H1 (cell line): ENCODE results near the gene DEGS2. TPM values are rescaled to one million over a fixed set of nuclear protein-coding genes. Genes with fewer than 3 reads are reported as not detected.
A peak's percentile ranks its signal among the peaks of the same experiment; 100 is the strongest.

Experiments
- CTCF ChIA-PET: fragments of 300-600 bp; sonication (Branson Sonifier 250); formaldehyde crosslinking; loops from one replicate; lab custom pipeline; 2021; ENCODE audit not compliant: partially characterized antibody; lab: Charles Lee
- POLR2A ChIA-PET: fragments of 300-600 bp; sonication (Branson Sonifier 250); formaldehyde crosslinking; loops from one replicate; lab custom pipeline; 2021; ENCODE audit warnings: inconsistent platforms; ENCODE audit not compliant: partially characterized antibody; lab: Charles Lee
- DNase-seq, 2 experiments: peaks; one replicate each; pipeline versions ENCODE4 v3.0.0 to v3.0.0-alpha.2; 2010 to 2022; ENCODE audit warnings: low spot score in 2 of 2, low read depth in 1 of 2, mixed read lengths in 1 of 2
- FAIRE-seq: peaks from 2 replicates; lab custom pipeline; 2011; peaks lifted over from hg19 to GRCh38; lab: Jason Lieb, UNC
- H2AFZ ChIP-seq: 2 replicates; pipeline ENCODE4 v1.8.1; 2012; ENCODE audit warnings: low read length, inconsistent platforms
- H2AK5ac ChIP-seq: 2 replicates; pipeline ENCODE4 v1.6.1; 2013; ENCODE audit warnings: low read depth, low read length
- H2BK120ac ChIP-seq: replicated peaks from 2 replicates; pipeline ENCODE3; 2013; ENCODE audit warnings: low read depth, low read length, inconsistent platforms
- H2BK12ac ChIP-seq: 2 replicates; pipeline ENCODE4 v1.6.1; 2013; ENCODE audit warnings: low read depth, low read length
- H2BK15ac ChIP-seq: 2 replicates; pipeline ENCODE4 v1.6.1; 2013; ENCODE audit warnings: low read length
- H2BK20ac ChIP-seq: 2 replicates; pipeline ENCODE4 v1.6.1; 2013; ENCODE audit warnings: low read length
- H2BK5ac ChIP-seq: 2 replicates; pipeline ENCODE4 v1.6.1; 2013; ENCODE audit warnings: low read depth, low read length
- H3K14ac ChIP-seq: 2 replicates; pipeline ENCODE4 v1.6.1; 2013; ENCODE audit warnings: inconsistent platforms; ENCODE audit not compliant: insufficient read length
- H3K18ac ChIP-seq: 2 replicates; pipeline ENCODE4 v1.6.1; 2013; ENCODE audit warnings: low read length; ENCODE audit errors: extremely low read depth
- H3K23ac ChIP-seq: 2 replicates; pipeline ENCODE4 v1.6.1; 2013; ENCODE audit warnings: inconsistent platforms; ENCODE audit not compliant: insufficient read length
- H3K23me2 ChIP-seq: 2 replicates; pipeline ENCODE4 v1.6.1; 2013; ENCODE audit warnings: low read depth, low read length
- H3K27ac ChIP-seq: 2 replicates; pipeline ENCODE4 v1.6.1; 2011; ENCODE audit warnings: low read depth, low read length, inconsistent platforms
- H3K27me3 ChIP-seq, 4 experiments: replicated peaks in 1 of 4; 1 replicate in 1 of 4; 2 replicates in 3 of 4; pipeline versions ENCODE4 v1.6.1 to v1.8.1; 2011 to 2013; ENCODE audit warnings: low read length in 3 of 4, mild to moderate bottlenecking in 3 of 4, inconsistent platforms in 2 of 4, mixed read lengths in 2 of 4, moderate library complexity in 1 of 4; ENCODE audit not compliant: control insufficient read depth in 3 of 4, insufficient read depth in 3 of 4; ENCODE audit errors: extremely low read depth in 1 of 4
- H3K36me3 ChIP-seq, 4 experiments: 2 replicates each; pipeline versions ENCODE4 v1.6.1 to v1.8.1; 2011 to 2013; ENCODE audit warnings: mild to moderate bottlenecking in 4 of 4, low read length in 3 of 4, moderate library complexity in 2 of 4, control low read depth in 1 of 4, inconsistent platforms in 1 of 4; ENCODE audit not compliant: insufficient read depth in 4 of 4, control insufficient read depth in 2 of 4
- H3K4ac ChIP-seq: replicated peaks from 2 replicates; pipeline ENCODE3; 2013; ENCODE audit warnings: low read length, low read depth, mixed read lengths, inconsistent platforms; ENCODE audit not compliant: insufficient read length
- H3K4me1 ChIP-seq, 4 experiments: replicated peaks in 1 of 4; 1 replicate in 1 of 4; 2 replicates in 3 of 4; pipeline versions ENCODE4 v1.6.1 to v1.8.1; 2011 to 2013; ENCODE audit warnings: low read length in 3 of 4, inconsistent platforms in 2 of 4, mixed read lengths in 1 of 4; ENCODE audit not compliant: insufficient read depth in 4 of 4, control insufficient read depth in 3 of 4
- H3K4me2 ChIP-seq, 2 experiments: 2 replicates each; pipeline versions ENCODE4 v1.6.1 to v1.8.1; 2011 to 2013; ENCODE audit warnings: low read depth in 2 of 2, low read length in 2 of 2, control low read depth in 1 of 2, inconsistent platforms in 1 of 2, mild to moderate bottlenecking in 1 of 2; ENCODE audit not compliant: insufficient read depth in 1 of 2
- H3K4me3 ChIP-seq, 4 experiments: fragments of 200-600, 300-600 bp in 1 of 4; sonication (generic), shearing (Covaris generic), sonication (Bioruptor Twin) in 1 of 4; 2 replicates each; pipeline versions ENCODE4 v1.5.1 to v1.8.1; 2011 to 2016; ENCODE audit warnings: low read length in 4 of 4, low read depth in 3 of 4, control low read depth in 2 of 4, inconsistent platforms in 2 of 4, mild to moderate bottlenecking in 2 of 4, mixed read lengths in 1 of 4, moderate library complexity in 1 of 4; ENCODE audit not compliant: insufficient read depth in 2 of 4; ENCODE audit errors: extremely low read depth in 1 of 4
- H3K56ac ChIP-seq: replicated peaks from 2 replicates; pipeline ENCODE3; 2013; ENCODE audit warnings: low read depth, mild to moderate bottlenecking, mixed read lengths, low read length, inconsistent platforms; ENCODE audit not compliant: insufficient read length
- H3K79me1 ChIP-seq: 2 replicates; pipeline ENCODE4 v1.6.1; 2013; ENCODE audit warnings: low read depth, low read length, control low read depth
- H3K79me2 ChIP-seq, 2 experiments: 2 replicates each; pipeline versions ENCODE4 v1.6.1 to v1.8.1; 2012 to 2013; ENCODE audit warnings: low read length in 2 of 2, mild to moderate bottlenecking in 2 of 2, inconsistent platforms in 1 of 2; ENCODE audit not compliant: insufficient read depth in 2 of 2, control insufficient read depth in 1 of 2
- H3K9ac ChIP-seq, 4 experiments: replicated peaks in 1 of 4; 1 replicate in 1 of 4; 2 replicates in 3 of 4; pipeline versions ENCODE4 v1.6.1 to v1.8.1; 2011 to 2013; ENCODE audit warnings: low read depth in 3 of 4, low read length in 3 of 4, control low read depth in 2 of 4, mild to moderate bottlenecking in 2 of 4, moderate library complexity in 2 of 4, inconsistent platforms in 1 of 4; ENCODE audit errors: extremely low read depth in 1 of 4
- H3K9me3 ChIP-seq, 2 experiments: 2 replicates each; pipeline versions ENCODE4 v1.6.1 to v1.8.1; 2012 to 2013; ENCODE audit warnings: mild to moderate bottlenecking in 2 of 2, moderate library complexity in 2 of 2, control low read depth in 1 of 2, inconsistent platforms in 1 of 2, low read depth in 1 of 2, low read length in 1 of 2, mixed read lengths in 1 of 2; ENCODE audit not compliant: insufficient read depth in 2 of 2
- H4K20me1 ChIP-seq, 2 experiments: replicated peaks in 1 of 2; 2 replicates each; pipeline versions ENCODE3 to v1.8.1; 2011 to 2013; ENCODE audit warnings: inconsistent platforms in 2 of 2, low read length in 2 of 2, mild to moderate bottlenecking in 1 of 2; ENCODE audit not compliant: insufficient read depth in 2 of 2, control insufficient read depth in 1 of 2
- H4K5ac ChIP-seq: 2 replicates; pipeline ENCODE4 v1.6.1; 2013; ENCODE audit warnings: low read length, low read depth, mixed read lengths, inconsistent platforms; ENCODE audit not compliant: insufficient read length
- H4K8ac ChIP-seq: 2 replicates; pipeline ENCODE4 v1.8.0; 2013; ENCODE audit warnings: mild to moderate bottlenecking, moderate library complexity, low read length, inconsistent platforms; ENCODE audit not compliant: insufficient read depth; ENCODE audit errors: extremely low read depth
- H4K91ac ChIP-seq: replicated peaks from 2 replicates; pipeline ENCODE3; 2013; ENCODE audit warnings: low read length, mixed read lengths, inconsistent platforms; ENCODE audit not compliant: insufficient read length
- KDM1A ChIP-seq: fragments of 200-600, 300-600 bp; sonication (generic); IDR thresholded peaks from 2 replicates; pipeline ENCODE4 v1.7.1; 2016; ENCODE audit warnings: mild to moderate bottlenecking, low read length, borderline replicate concordance
- NANOG ChIP-seq: IDR thresholded peaks from 2 replicates; pipeline ENCODE4 v1.6.1; 2011; ENCODE audit warnings: low read length, low read depth, mild to moderate bottlenecking, inconsistent platforms; ENCODE audit not compliant: insufficient read depth, poor library complexity, severe bottlenecking
- TCF12 ChIP-seq: IDR thresholded peaks from 2 replicates; pipeline ENCODE4 v1.6.1; 2011; ENCODE audit warnings: low read depth, mild to moderate bottlenecking, low read length
- WGBS, 2 experiments: shearing (Covaris generic) in 1 of 2; methylation state at CpG; one replicate each; pipeline versions ENCODE4 v1.1.6 to v1.1.7; 2013 to 2015; ENCODE audit warnings: low lambda C conversion rate in 2 of 2, mixed read lengths in 2 of 2, inconsistent platforms in 1 of 2, low coverage in 1 of 2, missing lambda C conversion rate in 1 of 2; ENCODE audit not compliant: insufficient replicate concordance in 2 of 2, insufficient coverage in 1 of 2, insufficient read length in 1 of 2; ENCODE audit errors: extremely low coverage in 1 of 2, missing lambda C conversion rate in 1 of 2; 5-methylcytosine and 5-hydroxymethylcytosine counted together
- polyA plus RNA-seq, 7 experiments: library from polyadenylated mRNA; depleted of rRNA in 3 of 7; stranded (reverse) in 5 of 7; unstranded in 2 of 7; fragments of >200 nt in 5 of 7; fragments of 200-250 nt in 2 of 7; gene quantifications; 1 replicate in 5 of 7; 2 replicates in 1 of 7; 4 replicates in 1 of 7; pipeline versions ENCODE4 v1.2.1 to v1.2.3, GENCODE V29; 2011 to 2013; ENCODE audit warnings: missing spikeins in 2 of 7, mixed read lengths in 2 of 7
- total RNA-seq: library from RNA; stranded (reverse); fragmentation: NEBNext Ultra II Directional; extraction: Animal tissue kit (Norgen Biotek cat#: 25700); gene quantifications from 2 replicates; pipeline ENCODE4 v1.2.1, GENCODE V29; 2021
- TF ChIP-seq, protein P1 (sequence below): IDR thresholded peaks from 2 replicates; pipeline ENCODE4 v1.6.1; 2012; ENCODE audit warnings: low read length, inconsistent platforms

Gene DEGS2
- total and polyA plus RNA-seq, 2 of the 8 experiments (the other 6 are each of a cell fraction or from before 2014, with no cell fraction given), result 0.61 to 0.82 TPM

DNA sequence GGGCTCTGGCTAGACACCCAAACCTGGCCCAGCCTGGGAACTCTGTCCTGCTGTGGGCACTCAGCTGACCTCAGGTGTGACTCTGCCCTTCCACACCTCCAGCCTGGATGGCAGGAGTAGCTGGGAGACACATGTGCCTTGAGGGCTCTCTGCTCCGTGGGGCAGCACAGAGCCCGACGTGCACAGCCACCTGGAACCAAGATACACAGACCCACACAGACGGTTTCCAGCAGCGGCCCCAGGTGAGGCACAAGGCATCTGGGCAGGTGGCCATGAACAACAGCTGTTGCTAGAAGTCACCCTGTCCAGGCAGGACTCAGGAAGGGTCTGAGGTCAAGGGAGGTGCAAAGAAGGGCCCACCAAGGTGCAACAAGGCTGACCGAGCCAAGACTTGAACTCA lies 5.9 kb downstream of the DEGS2 start:
- H3K9ac ChIP-seq, result no peak overlapping the region
- H3K9me3 ChIP-seq, result no peaks in the 10 kb centered on the region
- H3K4me3 ChIP-seq, result no peak overlapping the region
- peaks cover 0 to 7% (median 1%) of the 10 kb centered on the region in 4 experiments; a peak in 6 of 7 replicates for H3K4me1 ChIP-seq
- DNase-seq (no peak), FAIRE-seq (no peak)
- H4K8ac ChIP-seq, result no peak overlapping the region
- 0 out of 2 replicates have a peak overlapping the region, but pooled peaks have one; percentile 31 for H2BK15ac ChIP-seq
- no peak overlapping the region for H2BK5ac ChIP-seq
- 91% methylated on average over 6 of the region's 6 CpGs; no CpG with 5 or more reads in 1 of the 2 experiments for WGBS, 2 experiments
- H2AK5ac ChIP-seq, result no peak overlapping the region
- H3K27me3 ChIP-seq, result peaks cover 2 to 15% (median 13%) of the 10 kb centered on the region in 4 experiments
- H2BK120ac ChIP-seq, result no peak overlapping the region
- no peak for TF ChIP-seq TCF12
- no peak for TF ChIP-seq KDM1A
- TF ChIP-seq, protein P1, sequence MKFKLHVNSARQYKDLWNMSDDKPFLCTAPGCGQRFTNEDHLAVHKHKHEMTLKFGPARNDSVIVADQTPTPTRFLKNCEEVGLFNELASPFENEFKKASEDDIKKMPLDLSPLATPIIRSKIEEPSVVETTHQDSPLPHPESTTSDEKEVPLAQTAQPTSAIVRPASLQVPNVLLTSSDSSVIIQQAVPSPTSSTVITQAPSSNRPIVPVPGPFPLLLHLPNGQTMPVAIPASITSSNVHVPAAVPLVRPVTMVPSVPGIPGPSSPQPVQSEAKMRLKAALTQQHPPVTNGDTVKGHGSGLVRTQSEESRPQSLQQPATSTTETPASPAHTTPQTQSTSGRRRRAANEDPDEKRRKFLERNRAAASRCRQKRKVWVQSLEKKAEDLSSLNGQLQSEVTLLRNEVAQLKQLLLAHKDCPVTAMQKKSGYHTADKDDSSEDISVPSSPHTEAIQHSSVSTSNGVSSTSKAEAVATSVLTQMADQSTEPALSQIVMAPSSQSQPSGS, result no peak
- TF ChIP-seq NANOG, result no peak
- H2BK12ac ChIP-seq, result no peak overlapping the region
- peaks cover 0 to 3% of the 10 kb centered on the region in 2 experiments for H4K20me1 ChIP-seq
- no peak overlapping the region for H3K4me2 ChIP-seq
- no peaks in the 10 kb centered on the region; a peak in 1 of 8 replicates for H3K36me3 ChIP-seq
- H3K23ac ChIP-seq, result no peak overlapping the region
- H3K18ac ChIP-seq, result no peak overlapping the region
- no peak overlapping the region for H3K14ac ChIP-seq
- H4K5ac ChIP-seq, result no peak overlapping the region
- H3K27ac ChIP-seq, result no peak overlapping the region
- no peak overlapping the region for H4K91ac ChIP-seq
- H3K79me1 ChIP-seq, result no peaks in the 10 kb centered on the region
- ChIA-PET POLR2A (interaction anchor here (1.0 kb wide), 1 partner anchor 9 kb away, joined by 4 read pairs; no protein-coding TSS in a partner anchor), CTCF (interaction anchor here (0.7 to 19.5 kb wide), 6 partner anchors 17 to 171 kb away, joined by 3 to 307 read pairs (median 10); no protein-coding TSS in a partner anchor)
- no peak overlapping the region for H2AFZ ChIP-seq
- no peak overlapping the region for H2BK20ac ChIP-seq
- no peaks in the 10 kb centered on the region for H3K23me2 ChIP-seq
- H3K56ac ChIP-seq, result no peak overlapping the region
- no peak overlapping the region for H3K4ac ChIP-seq
- no peaks in the 10 kb centered on the region; a peak in 1 of 4 replicates for H3K79me2 ChIP-seq
